DOHH2 (cell line): ENCODE data around the gene AQP6.

Source experiments
- H3F3A ChIP-seq: fragments of 200-600 bp; sonication (generic), shearing (Covaris generic); 2 replicates; pipeline ENCODE4 v1.6.0; 2016; ENCODE audit warnings: antibody characterized with exemption, mild to moderate bottlenecking; ENCODE audit not compliant: control insufficient read depth, insufficient read depth
- H3K27ac ChIP-seq: fragments of 200-600 bp; sonication (generic); 2 replicates; pipeline ENCODE4 v1.5.1; 2014; ENCODE audit warnings: low read depth, mild to moderate bottlenecking, low read length, moderate library complexity
- H3K27me3 ChIP-seq: fragments of 200-600 bp; sonication (generic); 2 replicates; pipeline ENCODE4 v1.6.1; 2014; ENCODE audit warnings: mild to moderate bottlenecking, low read length, mixed read lengths; ENCODE audit not compliant: control insufficient read depth
- H3K36me3 ChIP-seq: fragments of 200-600 bp; sonication (generic); 2 replicates; pipeline ENCODE4 v1.6.1; 2014; ENCODE audit warnings: mild to moderate bottlenecking, low read length, moderate library complexity, mixed read lengths; ENCODE audit not compliant: control insufficient read depth
- H3K4me1 ChIP-seq: fragments of 200-600 bp; sonication (generic); 2 replicates; pipeline ENCODE4 v1.6.1; 2014; ENCODE audit warnings: mild to moderate bottlenecking, low read length, mixed read lengths; ENCODE audit not compliant: control insufficient read depth
- H3K4me2 ChIP-seq: fragments of 200-600 bp; sonication (generic); 2 replicates; pipeline ENCODE4 v1.6.0; 2014; ENCODE audit warnings: mild to moderate bottlenecking, low read length, moderate library complexity
- H3K4me3 ChIP-seq: fragments of 200-600 bp; sonication (generic); 2 replicates; pipeline ENCODE4 v1.5.1; 2014; ENCODE audit warnings: mild to moderate bottlenecking, low read length, mixed read lengths
- H3K79me2 ChIP-seq: fragments of 200-600 bp; sonication (generic); 2 replicates; pipeline ENCODE4 v1.6.1; 2014; ENCODE audit warnings: mild to moderate bottlenecking, low read length, mixed read lengths; ENCODE audit not compliant: control insufficient read depth
- H3K9me2 ChIP-seq: fragments of 200-600 bp; sonication (generic); replicated peaks from 2 replicates; pipeline ENCODE4 v1.6.1; 2014; ENCODE audit warnings: mild to moderate bottlenecking, low read length, mixed read lengths; ENCODE audit not compliant: control insufficient read depth
- H3K9me3 ChIP-seq: fragments of 200-600 bp; sonication (generic); 2 replicates; pipeline ENCODE4 v1.6.1; 2014; ENCODE audit warnings: antibody characterized with exemption, low read length, mixed read lengths; ENCODE audit not compliant: control insufficient read depth, insufficient read depth
- H4K20me1 ChIP-seq: fragments of 200-600 bp; sonication (generic); 2 replicates; pipeline ENCODE4 v1.6.0; 2014; ENCODE audit warnings: low read depth, mild to moderate bottlenecking, antibody characterized with exemption, low read length, moderate library complexity; ENCODE audit not compliant: control insufficient read depth, insufficient read depth
- CTCF ChIP-seq: fragments of 200-600 bp; sonication (generic); IDR thresholded peaks from one replicate; pipeline ENCODE4 v1.5.1; 2014; ENCODE audit warnings: antibody characterized with exemption, mild to moderate bottlenecking, low read depth, low read length; ENCODE audit not compliant: poor library complexity, severe bottlenecking
- EZH2phosphoT487 ChIP-seq: fragments of 200-600 bp; sonication (generic); IDR thresholded peaks from 2 replicates; pipeline ENCODE4 v1.6.1; 2017; ENCODE audit warnings: borderline replicate concordance, mild to moderate bottlenecking, antibody characterized with exemption, low read length, moderate library complexity, mixed read lengths

Gene AQP6

GRCh38 chr12:49972641-49973360 is at the start of gene AQP6:
AQP6 (plus strand) TSS chr12:49972947; CDS start chr12:49973174, 227 bp downstream.
- no peaks in the 10 kb centered on the region for H4K20me1 ChIP-seq
- H3K36me3 ChIP-seq = no peaks in the 10 kb centered on the region
- no peak within 1 kb of the TSS for H3K4me2 ChIP-seq
- H3K79me2 ChIP-seq = no peaks in the 10 kb centered on the region
- peaks cover 1% of the 10 kb centered on the region for H3K4me1 ChIP-seq
- no peak within 1 kb of the TSS for H3K27ac ChIP-seq
- TF ChIP-seq CTCF (no peak), EZH2phosphoT487 (no peak)
- no peaks in the 10 kb centered on the region for H3F3A ChIP-seq
- peaks cover 25% of the 10 kb centered on the region for H3K27me3 ChIP-seq
- no peaks in the 10 kb centered on the region for H3K9me3 ChIP-seq
- no peak within 1 kb of the TSS for H3K4me3 ChIP-seq
- no peaks in the 10 kb centered on the region for H3K9me2 ChIP-seq

GRCh38 chr12:49923035-49923644 is 49.6 kb upstream of the AQP6 start:
- no peak overlapping the region for H3K4me2 ChIP-seq
- no peaks in the 10 kb centered on the region for H3F3A ChIP-seq
- TF ChIP-seq CTCF (no peak), EZH2phosphoT487 (no peak)
- no peaks in the 10 kb centered on the region for H3K9me3 ChIP-seq
- no peaks in the 10 kb centered on the region for H3K9me2 ChIP-seq
- no peaks in the 10 kb centered on the region for H3K36me3 ChIP-seq
- no peaks in the 10 kb centered on the region for H3K79me2 ChIP-seq
- H3K27me3 ChIP-seq = peaks cover 10% of the 10 kb centered on the region
- no peak overlapping the region for H3K4me3 ChIP-seq
- no peak overlapping the region for H3K27ac ChIP-seq
- no peaks in the 10 kb centered on the region for H4K20me1 ChIP-seq
- H3K4me1 ChIP-seq = no peaks in the 10 kb centered on the region

GRCh38 chr12:49923880-49924556 is 48.7 kb upstream of the AQP6 start:
- Histone ChIP-seq H3K27ac (no peak overlapping the region), H3K27me3 (peaks cover 7% of the 10 kb centered on the region), H3K4me2 (no peak overlapping the region), H3K4me1 (no peaks in the 10 kb centered on the region), H3K9me3 (no peaks in the 10 kb centered on the region), H3K79me2 (no peaks in the 10 kb centered on the region), H3K4me3 (no peak overlapping the region), H4K20me1 (no peaks in the 10 kb centered on the region), H3K36me3 (no peaks in the 10 kb centered on the region), H3F3A (no peaks in the 10 kb centered on the region), H3K9me2 (no peaks in the 10 kb centered on the region)
- TF ChIP-seq EZH2phosphoT487 (no peak), CTCF (no peak)
